Activated naive CD4-positive, alpha-beta T cell treated with anti-CD3 and anti-CD28 coated beads for 36 hours (primary cell): ENCODE data around the gene PPM1N. TPM values are rescaled to one million over a fixed set of nuclear protein-coding genes. Genes with fewer than 3 reads are reported as not detected.

ENCODE experiments used
- CTCF ChIA-PET: fragments of 350-600 bp; sonication (Branson Sonifier 250); formaldehyde crosslinking; loops from one replicate; lab custom pipeline; 2021; ENCODE audit warnings: antibody characterized with exemption; lab: Charles Lee
- DNase-seq: peaks from one replicate; pipeline ENCODE4 v3.0.0-alpha.2; 2020
- H3K27ac Mint-ChIP-seq: one replicate; pipeline ENCODE4 v1.8.0; 2021; ENCODE audit warnings: mild to moderate bottlenecking, mixed read lengths
- H3K27me3 Mint-ChIP-seq: one replicate; pipeline ENCODE4 v1.8.0; 2021; ENCODE audit warnings: low read depth, mixed read lengths
- H3K36me3 Mint-ChIP-seq: one replicate; pipeline ENCODE4 v1.8.0; 2021; ENCODE audit warnings: low read depth, mixed read lengths
- H3K4me1 Mint-ChIP-seq: one replicate; pipeline ENCODE4 v1.8.0; 2021; ENCODE audit warnings: low read depth, mixed read lengths
- H3K4me3 Mint-ChIP-seq: one replicate; pipeline ENCODE4 v1.8.0; 2021; ENCODE audit warnings: mild to moderate bottlenecking, moderate library complexity, mixed read lengths
- H3K9me3 Mint-ChIP-seq: one replicate; pipeline ENCODE4 v1.8.0; 2021; ENCODE audit warnings: mixed read lengths
- intact Hi-C: fragments of 100-400 bp; cut with micrococcal nuclease; formaldehyde crosslinking; loops from one replicate; pipeline ENCODE4 v1.15.1; 2023
- total RNA-seq, 2 experiments: library from RNA; stranded (reverse); gene quantifications; one replicate each; pipeline ENCODE4 v1.2.3, GENCODE V29; 2021

PPM1N gene
- total RNA-seq, 2 experiments from 2014 or later: 2.3 to 2.5 TPM

DNA sequence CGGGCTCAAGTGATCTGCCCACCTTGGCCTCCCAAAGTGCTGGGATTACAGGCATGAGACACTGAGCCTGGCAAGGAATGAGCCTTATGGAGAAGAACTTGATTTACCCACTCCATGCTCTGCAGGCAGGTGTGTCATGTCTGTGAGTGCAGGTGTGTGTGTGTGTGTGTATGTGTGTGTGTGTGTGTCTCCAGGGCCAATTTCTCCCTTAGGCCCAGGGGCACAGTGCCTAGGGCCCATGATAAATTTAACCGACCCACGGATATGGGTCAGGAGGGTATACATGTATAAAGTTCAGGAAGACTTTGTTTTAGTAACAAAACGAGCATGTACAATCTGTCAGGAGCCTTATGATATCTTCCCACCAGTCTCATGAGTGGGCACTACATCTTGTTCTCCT, 35.0 kb upstream of the PPM1N start:
- Mint-ChIP-seq H3K4me1 (peaks cover 9% of the 10 kb centered on the region), H3K27ac (no peak overlapping the region), H3K9me3 (no peaks in the 10 kb centered on the region), H3K4me3 (no peak overlapping the region), H3K36me3 (no peaks in the 10 kb centered on the region), H3K27me3 (peaks cover 10% of the 10 kb centered on the region)
- intact Hi-C loops: no loop called here
- DNase-seq: no peak
- CTCF ChIA-PET: interaction anchor here (1.8 to 3.4 kb wide), 2 partner anchors 9 to 24 kb away, joined by 5 to 12 read pairs; no protein-coding TSS in a partner anchor

GRCh38 chr19:45464274-45464673, 34.0 kb upstream of the PPM1N start:
- Mint-ChIP-seq H3K27me3 (peaks cover 10% of the 10 kb centered on the region), H3K36me3 (no peaks in the 10 kb centered on the region), H3K9me3 (no peaks in the 10 kb centered on the region), H3K4me1 (peaks cover 14% of the 10 kb centered on the region), H3K27ac (no peak overlapping the region), H3K4me3 (no peak overlapping the region)
- DNase-seq: no peak
- intact Hi-C loops: no loop called here
- CTCF ChIA-PET: interaction anchor here (0.6 to 0.7 kb wide), 2 partner anchors 29 kb away, joined by 3 read pairs; no protein-coding TSS in a partner anchor

- H3K27me3 Mint-ChIP-seq: peaks cover 10% of the 10 kb centered on the region
- intact Hi-C loops: loop anchor here (5.0 kb wide), 1 partner anchor 713 kb away; no protein-coding TSS in a partner anchor
- H3K4me3 Mint-ChIP-seq: no peak overlapping the region
- CTCF ChIA-PET: no interaction called here
- no peak for DNase-seq
- H3K36me3 Mint-ChIP-seq: no peaks in the 10 kb centered on the region
- H3K9me3 Mint-ChIP-seq: no peaks in the 10 kb centered on the region
- no peak overlapping the region for H3K27ac Mint-ChIP-seq
- peaks cover 20% of the 10 kb centered on the region for H3K4me1 Mint-ChIP-seq
Measured at GRCh38 chr19:45464852-45465441, 33.3 kb upstream of the PPM1N start.

GRCh38 chr19:45467115-45467455, 31.2 kb upstream of the PPM1N start:
- DNase-seq: no peak
- peak overlapping the region; percentile 77 for H3K4me3 Mint-ChIP-seq
- H3K4me1 Mint-ChIP-seq: peaks cover 34% of the 10 kb centered on the region
- H3K27ac Mint-ChIP-seq: no peak overlapping the region
- no peaks in the 10 kb centered on the region for H3K9me3 Mint-ChIP-seq
- H3K36me3 Mint-ChIP-seq: peaks cover 4% of the 10 kb centered on the region
- CTCF ChIA-PET: interaction anchor here (1.2 to 18.6 kb wide), 4 partner anchors 11 to 25 kb away, joined by 4 to 351 read pairs (median 30); no protein-coding TSS in a partner anchor
- intact Hi-C loops: loop anchor here (1.0 to 5.0 kb wide), 4 partner anchors 21 to 715 kb away; partner anchors contain the start of genes RTN2 and SYMPK
- H3K27me3 Mint-ChIP-seq: peaks cover 16% of the 10 kb centered on the region

DNA sequence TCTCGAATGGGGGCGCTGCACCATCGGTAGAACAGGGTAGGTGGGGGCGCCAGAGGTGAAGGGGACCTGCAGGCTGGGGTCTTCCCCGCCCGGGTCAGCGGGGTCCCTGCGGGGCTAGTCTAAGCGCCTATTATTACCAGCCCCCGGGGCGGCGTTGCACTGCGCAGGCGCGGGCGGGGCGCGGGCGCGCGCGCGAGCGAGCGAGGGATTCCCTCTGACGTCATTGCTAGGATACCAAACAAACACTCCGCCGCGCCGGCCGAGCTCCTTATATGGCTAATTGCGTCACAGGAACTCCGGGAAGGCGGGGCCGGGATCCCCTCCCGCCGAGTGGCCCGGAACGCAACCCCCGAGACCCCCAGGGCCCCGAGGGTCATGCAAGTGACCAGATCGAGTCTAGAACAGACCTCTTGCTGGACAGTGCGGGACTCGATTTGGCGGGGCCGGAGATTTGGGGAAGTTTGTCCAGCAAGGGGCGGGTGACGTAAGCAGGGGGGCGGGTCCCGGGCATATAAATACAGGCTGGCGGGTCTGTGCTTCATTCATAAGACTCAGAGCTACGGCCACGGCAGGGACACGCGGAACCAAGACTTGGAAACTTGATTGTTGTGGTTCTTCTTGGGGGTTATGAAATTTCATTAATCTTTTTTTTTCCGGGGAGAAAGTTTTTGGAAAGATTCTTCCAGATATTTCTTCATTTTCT, 30.6 kb upstream of the PPM1N start, which contains the start of gene FOSB:
Gene FOSB, plus strand, starts transcription at position 541 of the 703 bp plus-strand sequence. CDS start 591 bp downstream, outside the sequence.
- H3K9me3 Mint-ChIP-seq: no peaks in the 10 kb centered on the region
- peak; percentile 93 for DNase-seq
- H3K27me3 Mint-ChIP-seq: peaks cover 20% of the 10 kb centered on the region
- peak within 1 kb of the TSS; percentile 77 for H3K4me3 Mint-ChIP-seq
- peak within 1 kb of the TSS; percentile 75 for H3K27ac Mint-ChIP-seq
- intact Hi-C loops: loop anchor here (1.0 to 5.0 kb wide), 5 partner anchors 17 to 715 kb away; partner anchors contain the start of genes RTN2 and SYMPK
- peaks cover 4% of the 10 kb centered on the region for H3K36me3 Mint-ChIP-seq
- peaks cover 39% of the 10 kb centered on the region for H3K4me1 Mint-ChIP-seq
- CTCF ChIA-PET: interaction anchor here (1.2 to 18.6 kb wide), 4 partner anchors 11 to 26 kb away, joined by 4 to 351 read pairs (median 30); no protein-coding TSS in a partner anchor

GRCh38 chr19:45468159-45468651, 30.0 kb upstream of the PPM1N start:
- Mint-ChIP-seq H3K27me3 (peaks cover 24% of the 10 kb centered on the region), H3K9me3 (no peaks in the 10 kb centered on the region), H3K36me3 (peaks cover 8% of the 10 kb centered on the region), H3K27ac (peak overlapping the region; percentile 75), H3K4me1 (peaks cover 42% of the 10 kb centered on the region), H3K4me3 (peak overlapping the region; percentile 77)
- CTCF ChIA-PET: interaction anchor here (1.2 to 18.6 kb wide), 5 partner anchors 10 to 224 kb away, joined by 3 to 351 read pairs (median 23); partner anchors contain the start of gene QPCTL
- intact Hi-C loops: loop anchor here (2.0 to 5.0 kb wide), 2 partner anchors 17 to 716 kb away; no protein-coding TSS in a partner anchor
- DNase-seq: peak; percentile 34

- H3K4me3 Mint-ChIP-seq: peak overlapping the region; percentile 77
- H3K36me3 Mint-ChIP-seq: peaks cover 8% of the 10 kb centered on the region
- H3K27ac Mint-ChIP-seq: peak overlapping the region; percentile 75
- peaks cover 26% of the 10 kb centered on the region for H3K27me3 Mint-ChIP-seq
- intact Hi-C loops: loop anchor here (1.0 to 5.0 kb wide), 7 partner anchors 10 to 716 kb away; partner anchors contain the start of genes PPP1R13L and VASP
- H3K4me1 Mint-ChIP-seq: peaks cover 42% of the 10 kb centered on the region
- no peaks in the 10 kb centered on the region for H3K9me3 Mint-ChIP-seq
- CTCF ChIA-PET: interaction anchor here (0.6 to 18.6 kb wide), 6 partner anchors 10 to 424 kb away, joined by 3 to 351 read pairs (median 13); partner anchors contain the start of gene QPCTL
- DNase-seq: peak; percentile 76
Measured at GRCh38 chr19:45468803-45469131, 29.5 kb upstream of the PPM1N start.

DNA sequence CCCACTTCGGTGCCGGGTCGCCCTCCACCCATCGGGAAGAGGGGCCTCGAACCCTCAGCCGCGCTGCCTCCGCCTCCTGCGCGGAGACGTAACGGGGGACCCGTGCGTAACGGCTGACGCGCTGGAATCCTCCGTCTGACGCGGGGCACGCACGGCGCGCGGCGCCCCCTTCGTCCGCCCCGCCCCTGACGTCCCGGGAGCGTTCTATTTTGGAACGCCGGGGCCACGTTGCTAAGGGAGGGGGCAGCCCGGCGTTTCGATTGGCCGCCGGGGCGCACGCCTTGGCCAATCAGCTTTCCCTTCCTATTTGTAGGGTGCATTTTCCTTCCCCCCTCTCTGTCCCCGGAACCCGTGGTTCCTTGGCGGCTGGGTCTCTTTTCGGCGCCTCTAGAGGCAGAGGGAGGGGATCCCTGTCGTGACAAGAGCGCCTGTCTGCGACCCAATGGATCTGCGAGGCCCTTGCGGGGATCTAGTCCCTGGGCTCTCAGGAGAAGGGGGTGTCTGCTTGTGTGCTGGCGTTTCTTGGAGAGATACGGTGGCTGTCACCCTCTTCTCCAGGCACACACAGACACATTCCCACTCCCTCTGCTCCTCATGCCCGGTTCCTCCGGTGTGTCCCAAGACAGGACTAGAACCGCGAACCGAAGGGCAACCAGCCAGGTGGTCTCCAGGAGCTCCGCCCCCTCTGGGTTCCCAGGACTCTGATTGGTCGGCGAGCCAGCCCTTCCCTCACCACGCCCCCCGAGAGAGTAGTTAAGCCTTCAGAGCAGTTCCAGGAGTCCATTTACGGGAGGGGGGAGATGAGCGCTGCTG, 28.9 kb upstream of the PPM1N start:
- CTCF ChIA-PET: interaction anchor here (0.6 to 18.6 kb wide), 7 partner anchors 9 to 424 kb away, joined by 3 to 351 read pairs (median 3); partner anchors contain the start of gene QPCTL
- DNase-seq: peak; percentile 91
- intact Hi-C loops: loop anchor here (1.0 to 5.0 kb wide), 7 partner anchors 9 to 717 kb away; partner anchors contain the start of genes PPP1R13L and VASP
- peaks cover 8% of the 10 kb centered on the region for H3K36me3 Mint-ChIP-seq
- H3K4me1 Mint-ChIP-seq: peaks cover 42% of the 10 kb centered on the region
- H3K27me3 Mint-ChIP-seq: peaks cover 26% of the 10 kb centered on the region
- H3K9me3 Mint-ChIP-seq: no peaks in the 10 kb centered on the region
- H3K4me3 Mint-ChIP-seq: peak overlapping the region; percentile 77
- peak overlapping the region; percentile 75 for H3K27ac Mint-ChIP-seq

DNA sequence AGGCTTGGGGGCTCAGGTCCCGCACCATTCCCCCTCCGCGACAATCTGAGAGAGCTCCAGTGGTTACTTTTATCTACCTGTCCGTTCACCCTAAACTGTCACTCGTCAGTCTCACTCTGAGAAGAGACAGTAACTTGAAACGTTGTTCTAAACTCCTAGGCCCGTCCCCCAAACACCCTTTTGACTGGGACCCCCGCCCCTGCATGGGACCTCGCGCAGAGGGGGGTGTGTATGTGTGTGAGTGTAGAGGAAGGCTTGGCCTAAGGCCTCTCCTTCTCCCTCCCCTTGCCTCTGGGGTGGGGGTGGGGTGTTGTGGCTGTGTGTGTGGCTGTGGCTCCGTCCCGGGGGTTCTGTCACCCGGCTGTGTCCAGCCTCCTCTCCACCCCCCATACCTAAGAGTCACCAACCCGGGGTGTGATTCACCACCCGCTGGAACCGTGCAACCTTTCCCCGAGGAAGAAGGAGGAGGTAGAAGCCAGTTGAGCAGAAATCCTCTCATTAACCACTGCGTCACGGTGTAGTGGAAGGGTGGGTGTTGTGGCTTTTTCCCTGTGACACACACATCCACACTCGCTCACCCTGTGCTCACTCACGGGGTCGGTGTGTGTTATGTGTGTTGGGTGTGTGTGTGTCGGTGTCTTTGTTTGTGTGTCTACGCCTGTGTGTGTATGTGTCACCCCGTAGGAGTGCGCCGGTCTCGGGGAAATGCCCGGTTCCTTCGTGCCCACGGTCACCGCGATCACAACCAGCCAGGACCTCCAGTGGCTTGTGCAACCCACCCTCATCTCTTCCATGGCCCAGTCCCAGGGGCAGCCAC, 28.1 kb upstream of the PPM1N start:
- Mint-ChIP-seq H3K9me3 (no peaks in the 10 kb centered on the region), H3K27me3 (peaks cover 24% of the 10 kb centered on the region), H3K27ac (peak overlapping the region; percentile 73), H3K4me1 (peaks cover 42% of the 10 kb centered on the region), H3K36me3 (peaks cover 8% of the 10 kb centered on the region), H3K4me3 (peak overlapping the region; percentile 77)
- intact Hi-C loops: loop anchor here (1.0 to 5.0 kb wide), 7 partner anchors 8 to 718 kb away; partner anchors contain the start of genes PPP1R13L and VASP
- CTCF ChIA-PET: interaction anchor here (0.8 to 18.6 kb wide), 4 partner anchors 8 to 222 kb away, joined by 3 to 351 read pairs (median 20); partner anchors contain the start of gene QPCTL
- DNase-seq: no peak

GRCh38 chr19:45470762-45471081, 27.5 kb upstream of the PPM1N start:
- Mint-ChIP-seq H3K4me3 (peak overlapping the region; percentile 9), H3K9me3 (no peaks in the 10 kb centered on the region), H3K36me3 (peaks cover 8% of the 10 kb centered on the region), H3K27me3 (peaks cover 20% of the 10 kb centered on the region), H3K4me1 (peaks cover 42% of the 10 kb centered on the region), H3K27ac (no peak overlapping the region)
- no peak for DNase-seq
- CTCF ChIA-PET: interaction anchor here (18.6 kb wide), 1 partner anchor 29 kb away, joined by 351 read pairs; no protein-coding TSS in a partner anchor
- intact Hi-C loops: no loop called here
